ENCODE data around the gene NCEH1. TPM values are rescaled to one million over a fixed set of nuclear protein-coding genes. Genes with fewer than 3 reads are reported as not detected.
"Not testable (repeated sequence)": the region's sequence is repeated elsewhere in the genome, so short reads cannot be mapped to it uniquely, and the experiment has no call there.

Gene NCEH1
- total RNA-seq, 1 experiment from 2014 or later = 73.0 TPM

DNA sequence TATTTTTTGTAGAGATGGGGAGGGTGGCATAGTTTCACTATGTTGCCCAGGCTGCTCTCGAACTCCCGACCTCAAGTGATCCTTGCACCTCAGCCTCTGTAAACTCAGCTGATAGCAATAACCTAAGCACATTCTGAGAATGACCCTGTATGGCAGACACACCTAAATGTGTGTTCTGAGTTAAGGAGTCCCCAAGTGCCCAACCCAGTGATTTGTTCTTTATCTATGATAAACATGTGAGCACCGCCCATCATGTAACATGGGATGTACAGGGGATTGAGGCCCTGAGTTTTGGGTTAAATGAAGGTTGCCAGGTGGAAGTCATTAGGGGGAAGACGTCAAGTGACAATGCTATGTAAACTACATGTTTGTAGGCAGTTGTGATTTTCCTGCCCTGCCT lies 5.7 kb downstream of the NCEH1 start:
- Histone ChIP-seq H3K4me1 (ENCODE audit: control insufficient read depth, insufficient read depth, low read length) (peaks cover 42% of the 10 kb centered on the region), H3K27me3 (ENCODE audit: control insufficient read depth, insufficient read depth, low read length) (no peaks in the 10 kb centered on the region), H3K4me3 (ENCODE audit: low read depth in 2 of 2, low read length in 2 of 2) (no peak overlapping the region), H3K27ac (ENCODE audit: low read length) (no peak overlapping the region), H3K9me3 (ENCODE audit: control insufficient read depth, insufficient read depth, low read depth, low read length) (no peaks in the 10 kb centered on the region), H3K36me3 (ENCODE audit: control insufficient read depth, insufficient read depth, low read length) (0 out of 2 replicates have a peak, but pooled peaks cover under 1% of the 10 kb centered on the region)
- no TSS peak for BruUV-seq (replicated peaks)
- in situ Hi-C loops (cut with HindIII; ENCODE audit: low pct_unique_long_range_greater_than_20kb, low sequenced_read_pairs) (no loop called here), intact Hi-C loops (cut with micrococcal nuclease; ENCODE audit: unreplicated experiment) (no loop called here)
- ATAC-seq (no peak), DNase-seq (ENCODE audit: low read depth, low spot score) (no peak)
- ChIA-PET POLR2A (no interaction called here), CTCF (no interaction called here)
- TF ChIP-seq REST (IDR thresholded peaks at IDR 0.05; ENCODE audit: insufficient read depth in 1 of 2, low read depth in 2 of 2, low read length in 1 of 2) (no peak), TCF7L2 (IDR thresholded peaks at IDR 0.05; ENCODE audit: low read depth, low read length) (no peak), SIN3A (IDR thresholded peaks at IDR 0.05; ENCODE audit: borderline replicate concordance, insufficient read depth, low read depth, low read length) (no peak), POLR2AphosphoS5 (IDR thresholded peaks at IDR 0.05; ENCODE audit: low read depth, low read length) (no peak)
- TF ChIP-seq, protein P1, sequence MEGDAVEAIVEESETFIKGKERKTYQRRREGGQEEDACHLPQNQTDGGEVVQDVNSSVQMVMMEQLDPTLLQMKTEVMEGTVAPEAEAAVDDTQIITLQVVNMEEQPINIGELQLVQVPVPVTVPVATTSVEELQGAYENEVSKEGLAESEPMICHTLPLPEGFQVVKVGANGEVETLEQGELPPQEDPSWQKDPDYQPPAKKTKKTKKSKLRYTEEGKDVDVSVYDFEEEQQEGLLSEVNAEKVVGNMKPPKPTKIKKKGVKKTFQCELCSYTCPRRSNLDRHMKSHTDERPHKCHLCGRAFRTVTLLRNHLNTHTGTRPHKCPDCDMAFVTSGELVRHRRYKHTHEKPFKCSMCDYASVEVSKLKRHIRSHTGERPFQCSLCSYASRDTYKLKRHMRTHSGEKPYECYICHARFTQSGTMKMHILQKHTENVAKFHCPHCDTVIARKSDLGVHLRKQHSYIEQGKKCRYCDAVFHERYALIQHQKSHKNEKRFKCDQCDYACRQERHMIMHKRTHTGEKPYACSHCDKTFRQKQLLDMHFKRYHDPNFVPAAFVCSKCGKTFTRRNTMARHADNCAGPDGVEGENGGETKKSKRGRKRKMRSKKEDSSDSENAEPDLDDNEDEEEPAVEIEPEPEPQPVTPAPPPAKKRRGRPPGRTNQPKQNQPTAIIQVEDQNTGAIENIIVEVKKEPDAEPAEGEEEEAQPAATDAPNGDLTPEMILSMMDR (IDR thresholded peaks at IDR 0.05) = no peak

DNA sequence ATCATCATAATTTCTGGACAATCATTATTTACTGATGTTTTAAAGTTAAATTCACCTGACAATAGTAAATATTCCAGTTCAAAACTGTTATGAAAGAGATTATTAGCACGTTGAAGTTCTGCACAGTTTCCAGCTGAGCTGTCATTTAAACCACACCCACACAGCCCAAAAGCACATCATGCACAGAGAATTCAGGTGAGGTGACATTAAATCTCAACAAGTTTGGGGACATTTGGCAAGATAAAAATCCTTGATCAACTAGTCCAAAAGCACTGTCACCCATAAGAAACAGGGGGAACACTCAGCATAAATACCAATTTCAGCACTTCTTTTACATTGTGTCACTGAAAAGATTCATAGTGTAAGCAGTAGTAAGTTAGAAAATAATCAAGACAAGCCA lies 6.9 kb downstream of the NCEH1 start:
- Histone ChIP-seq H3K27ac (ENCODE audit: low read length) (no peak overlapping the region), H3K4me3 (ENCODE audit: low read depth in 2 of 2, low read length in 2 of 2) (no peak overlapping the region), H3K27me3 (ENCODE audit: control insufficient read depth, insufficient read depth, low read length) (no peaks in the 10 kb centered on the region), H3K36me3 (ENCODE audit: control insufficient read depth, insufficient read depth, low read length) (no peaks in the 10 kb centered on the region), H3K4me1 (ENCODE audit: control insufficient read depth, insufficient read depth, low read length) (peaks cover 32% of the 10 kb centered on the region), H3K9me3 (ENCODE audit: control insufficient read depth, insufficient read depth, low read depth, low read length) (no peaks in the 10 kb centered on the region)
- BruUV-seq (replicated peaks) = no TSS peak
- in situ Hi-C loops (cut with HindIII; ENCODE audit: low pct_unique_long_range_greater_than_20kb, low sequenced_read_pairs) (no loop called here), intact Hi-C loops (cut with micrococcal nuclease; ENCODE audit: unreplicated experiment) (no loop called here)
- DNase-seq (ENCODE audit: low read depth, low spot score) (no peak), ATAC-seq (no peak)
- ChIA-PET CTCF (no interaction called here), POLR2A (no interaction called here)
- TF ChIP-seq, protein P1 (IDR thresholded peaks at IDR 0.05) = no peak
- TF ChIP-seq POLR2AphosphoS5 (IDR thresholded peaks at IDR 0.05; ENCODE audit: low read depth, low read length) = no peak

GRCh38 chr3:172702731-172703130 lies 8.1 kb downstream of the NCEH1 start:
- DNase-seq (ENCODE audit: low read depth, low spot score); in situ Hi-C loops (cut with HindIII; ENCODE audit: low pct_unique_long_range_greater_than_20kb, low sequenced_read_pairs); H3K27ac ChIP-seq (ENCODE audit: low read length); intact Hi-C loops (cut with micrococcal nuclease; ENCODE audit: unreplicated experiment); H3K9me3 ChIP-seq (ENCODE audit: control insufficient read depth, insufficient read depth, low read depth, low read length); POLR2A ChIA-PET; CTCF ChIA-PET; H3K27me3 ChIP-seq (ENCODE audit: control insufficient read depth, insufficient read depth, low read length); H3K4me3 ChIP-seq (ENCODE audit: low read depth in 2 of 2, low read length in 2 of 2); ATAC-seq; H3K36me3 ChIP-seq (ENCODE audit: control insufficient read depth, insufficient read depth, low read length); BruUV-seq (replicated peaks): not testable (repeated sequence)
- peaks cover 21% of the 10 kb centered on the region for H3K4me1 ChIP-seq (ENCODE audit: control insufficient read depth, insufficient read depth, low read length)
